Glomerular visceral epithelial cell (primary cell): ENCODE data around the gene SAPCD2.
"Not testable (repeated sequence)": the region's sequence is repeated elsewhere in the genome, so short reads cannot be mapped to it uniquely, and the experiment has no call there.

ENCODE experiments used
- DNase-seq: peaks from one replicate; pipeline ENCODE4 v3.0.0-alpha.2; 2016; ENCODE audit errors: extremely low spot score

Gene SAPCD2

GRCh38 chr9:137064880-137065164 lies 5.5 kb downstream of the SAPCD2 start:
- no peak for DNase-seq

- peak; percentile 68 for DNase-seq
Measured at GRCh38 chr9:137064027-137064879, 6.1 kb downstream of the SAPCD2 start.

- no peak for DNase-seq
Measured at GRCh38 chr9:137063311-137064026, 6.9 kb downstream of the SAPCD2 start.

GRCh38 chr9:137062798-137063197 lies 7.6 kb downstream of the SAPCD2 start:
- not testable (repeated sequence) for DNase-seq

- no peak for DNase-seq
Measured at GRCh38 chr9:137062384-137062783, 8.0 kb downstream of the SAPCD2 start.

GRCh38 chr9:137058521-137059234 lies 11.7 kb downstream of the SAPCD2 start:
- no peak for DNase-seq

GRCh38 chr9:137057545-137057944 lies 12.8 kb downstream of the SAPCD2 start:
- DNase-seq = no peak

- DNase-seq = no peak
Measured at GRCh38 chr9:137056739-137057415, 13.5 kb downstream of the SAPCD2 start.

- no peak for DNase-seq
Measured at GRCh38 chr9:137055385-137056364, 14.7 kb downstream of the SAPCD2 start.

GRCh38 chr9:137054932-137055384 lies 15.4 kb downstream of the SAPCD2 start:
- DNase-seq = no peak

GRCh38 chr9:137053944-137054931 lies 16.1 kb downstream of the SAPCD2 start, which contains the start of gene ENTPD2:
Gene ENTPD2 (minus strand): TSS chr9:137054061. CDS start chr9:137053997, 64 bp downstream.
- DNase-seq = no peak

GRCh38 chr9:137052998-137053943 lies 17.1 kb downstream of the SAPCD2 start:
- DNase-seq = no peak

- no peak for DNase-seq
Measured at GRCh38 chr9:137052293-137052692, 18.1 kb downstream of the SAPCD2 start.

GRCh38 chr9:137051145-137051724 lies 19.1 kb downstream of the SAPCD2 start:
- DNase-seq = no peak

- DNase-seq = no peak
Measured at GRCh38 chr9:137050570-137050969, 19.8 kb downstream of the SAPCD2 start.

- DNase-seq = no peak
Measured at GRCh38 chr9:137049544-137050449, 20.6 kb downstream of the SAPCD2 start.
